ENCODE results near the gene TBCD.

Gene TBCD

GRCh38 chr17:82909322-82909904 lies 157.5 kb downstream of the TBCD start:
- no peak for DNase-seq

- DNase-seq = no peak
These were observed 158.2 kb downstream of the TBCD start for GRCh38 chr17:82910041-82910481.

- no peak for DNase-seq
These were observed 158.9 kb downstream of the TBCD start for GRCh38 chr17:82910770-82911169.

- no peak for DNase-seq
These were observed 160.0 kb downstream of the TBCD start for GRCh38 chr17:82911822-82912221.

- no peak for DNase-seq
These were observed 160.7 kb downstream of the TBCD start for GRCh38 chr17:82912484-82913089.

- no peak for DNase-seq
These were observed 161.6 kb downstream of the TBCD start for GRCh38 chr17:82913304-82914043.

GRCh38 chr17:82914375-82914774 lies 162.5 kb downstream of the TBCD start:
- DNase-seq = no peak

DNA sequence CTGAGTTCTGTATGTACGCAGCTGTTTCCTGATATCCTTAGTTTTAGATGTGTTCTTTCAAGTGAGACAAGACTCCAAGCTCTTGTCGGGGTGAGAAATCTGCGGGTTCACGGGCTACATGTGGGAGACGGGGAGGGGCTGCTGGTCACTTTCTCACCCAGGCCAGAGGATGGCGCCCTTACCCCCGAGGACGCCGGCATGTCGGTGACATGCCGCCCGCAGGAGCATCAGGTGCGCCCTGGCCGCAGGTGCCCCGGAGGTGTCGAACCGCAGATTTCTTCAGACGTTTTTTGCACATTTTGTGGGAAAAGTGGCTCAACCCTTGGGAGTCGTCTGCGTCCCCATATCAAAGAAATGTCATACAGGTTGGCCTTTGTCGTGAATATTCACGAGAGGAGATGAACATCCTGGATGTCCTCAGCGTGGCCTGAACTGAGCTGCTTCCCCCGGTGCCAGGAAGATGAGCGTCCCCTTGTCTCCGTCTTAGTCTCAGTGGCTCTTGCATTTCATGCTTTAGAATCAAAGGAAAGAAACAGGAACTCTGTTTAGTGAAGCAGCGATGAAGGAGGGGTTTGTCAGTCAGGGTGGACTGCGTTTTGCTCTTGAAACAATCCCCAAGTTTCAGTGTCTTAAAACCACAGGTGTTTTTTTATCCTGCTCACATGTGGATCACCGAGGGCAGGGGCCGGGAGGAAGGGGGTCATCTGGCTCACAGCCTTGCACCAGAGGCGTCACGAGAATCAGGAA lies 163.3 kb downstream of the TBCD start:
- no peak for DNase-seq

GRCh38 chr17:82915757-82916027 lies 163.8 kb downstream of the TBCD start:
- DNase-seq = no peak

DNA sequence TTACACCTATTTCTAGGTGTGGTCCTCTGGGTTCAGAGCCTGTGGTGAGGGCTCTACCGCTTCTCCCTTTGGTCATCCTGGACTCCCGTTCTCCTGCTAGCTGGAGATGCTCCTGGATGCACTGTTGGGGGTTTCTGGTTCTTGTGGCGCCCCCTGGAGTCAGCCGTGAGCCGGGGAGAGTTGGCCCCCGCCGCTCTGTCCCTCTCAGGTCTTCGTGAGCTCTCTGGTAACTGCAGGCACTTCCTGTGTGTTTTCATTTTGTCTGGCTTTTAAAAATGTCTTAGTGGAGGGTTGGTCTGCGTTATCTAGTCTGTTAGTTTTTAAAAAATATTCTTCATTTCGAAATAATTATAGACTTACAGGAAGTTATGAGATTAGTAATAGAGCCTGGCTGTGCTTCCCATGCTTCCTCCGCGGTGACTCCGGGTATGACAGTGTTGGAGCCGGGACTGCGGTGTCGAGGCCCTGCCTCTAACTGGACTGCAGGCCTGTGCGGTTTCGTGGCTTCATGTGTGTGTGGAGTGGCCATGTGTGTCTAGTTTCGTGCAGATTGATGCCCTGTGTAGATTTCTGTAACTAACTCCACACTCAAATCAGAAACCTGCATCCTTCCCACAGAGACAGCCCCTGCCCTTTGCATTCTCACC lies 166.0 kb downstream of the TBCD start:
- DNase-seq = no peak

DNA sequence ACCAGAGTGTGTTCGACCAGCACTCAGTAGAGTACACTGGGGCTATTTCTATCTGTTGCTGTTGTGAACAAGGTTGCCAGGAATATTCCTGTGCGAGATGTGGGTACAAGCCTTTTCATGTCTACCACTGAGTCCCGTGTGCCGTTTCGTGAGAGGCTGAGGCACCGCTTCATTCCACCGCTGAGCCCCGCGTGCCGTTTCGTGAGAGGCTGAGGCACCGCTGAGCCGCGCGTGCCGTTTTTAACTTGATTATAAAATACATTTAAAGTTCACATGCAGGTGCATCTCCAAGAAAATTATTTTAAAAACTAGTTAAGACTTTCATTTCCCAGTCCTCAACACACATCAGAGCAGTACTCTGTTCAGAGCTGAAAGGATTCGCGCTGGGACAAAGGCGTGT lies 166.6 kb downstream of the TBCD start:
- no peak for DNase-seq

GRCh38 chr17:82920150-82920549 lies 168.3 kb downstream of the TBCD start:
- DNase-seq = no peak

DNA sequence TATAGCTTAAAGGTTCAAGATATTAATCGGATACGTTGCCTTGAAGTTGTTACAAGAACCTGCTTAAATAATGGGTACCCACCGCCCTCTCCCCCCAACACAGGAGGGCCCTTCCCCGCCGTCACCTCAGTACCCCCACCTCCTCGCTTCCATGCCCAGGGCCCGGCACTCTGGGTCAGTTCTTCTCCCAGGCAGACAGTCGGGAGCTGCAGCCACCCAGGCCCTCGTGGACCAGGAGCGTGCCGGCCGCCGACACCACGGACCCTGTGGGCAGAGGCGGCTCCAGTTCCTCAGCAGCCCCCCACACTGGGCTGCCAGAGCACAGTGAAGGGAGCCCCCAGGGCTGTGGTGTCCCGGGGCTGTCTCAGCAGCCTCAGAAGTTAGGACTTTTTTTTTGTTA lies 168.8 kb downstream of the TBCD start:
- no peak for DNase-seq

DNA sequence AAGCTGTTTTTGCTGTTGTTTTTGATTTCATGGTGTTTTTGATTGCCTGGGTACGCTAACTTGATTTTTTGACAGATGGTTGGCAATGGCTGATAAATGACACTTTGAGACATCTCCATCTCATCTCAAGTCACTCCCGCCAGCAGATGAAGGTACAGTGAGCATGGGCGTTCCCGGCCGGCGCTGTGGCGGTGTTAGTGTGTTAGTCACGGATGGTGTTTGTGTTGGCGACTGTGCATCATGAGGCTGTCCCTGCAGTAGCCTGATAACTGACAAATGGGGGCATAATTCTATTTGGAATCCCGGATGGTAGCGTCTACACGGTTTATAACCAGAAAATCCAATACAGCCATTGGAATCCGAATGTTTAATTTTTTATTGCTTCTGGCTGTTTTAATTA lies 169.6 kb downstream of the TBCD start:
- no peak for DNase-seq

GRCh38 chr17:82922646-82923045 lies 170.8 kb downstream of the TBCD start:
- DNase-seq = no peak

DNA sequence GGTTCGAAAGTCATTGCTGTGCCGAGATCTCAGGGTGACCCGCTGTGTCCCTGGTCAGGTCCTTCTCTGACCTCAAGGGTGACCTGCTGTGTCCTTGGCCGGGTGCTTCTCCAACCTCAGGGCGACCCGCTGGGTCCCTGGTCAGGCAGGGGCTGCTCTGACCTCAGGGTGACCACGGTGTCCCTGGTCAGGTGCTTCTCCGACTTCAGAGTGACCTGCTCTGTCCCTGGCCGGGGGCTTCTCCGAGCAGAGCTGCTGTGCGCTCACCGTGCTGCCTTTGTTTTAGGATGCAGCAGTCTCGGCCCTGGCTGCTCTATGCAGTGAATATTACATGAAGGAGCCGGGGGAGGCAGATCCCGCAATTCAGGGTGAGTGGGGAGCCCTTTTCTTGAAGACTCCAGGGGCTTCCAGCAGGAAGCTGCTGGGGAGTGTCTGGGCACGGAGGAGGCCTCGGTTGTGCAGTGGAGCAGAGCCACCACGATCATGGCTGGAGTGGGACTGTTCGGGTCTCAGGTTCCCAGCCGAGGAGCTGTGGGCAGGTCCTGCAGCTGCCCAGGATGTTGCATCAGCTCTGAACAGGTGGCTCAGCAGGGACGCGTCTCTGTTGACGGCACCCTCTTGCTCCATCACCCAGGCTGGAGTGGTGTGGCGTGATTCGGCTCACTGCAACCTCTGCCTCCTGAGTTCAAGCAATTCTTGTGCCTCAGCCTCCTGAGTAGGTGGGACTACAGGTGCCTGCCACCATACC lies 171.7 kb downstream of the TBCD start:
- no peak for DNase-seq

GRCh38 chr17:82924214-82924613 lies 172.3 kb downstream of the TBCD start:
- no peak for DNase-seq

DNA sequence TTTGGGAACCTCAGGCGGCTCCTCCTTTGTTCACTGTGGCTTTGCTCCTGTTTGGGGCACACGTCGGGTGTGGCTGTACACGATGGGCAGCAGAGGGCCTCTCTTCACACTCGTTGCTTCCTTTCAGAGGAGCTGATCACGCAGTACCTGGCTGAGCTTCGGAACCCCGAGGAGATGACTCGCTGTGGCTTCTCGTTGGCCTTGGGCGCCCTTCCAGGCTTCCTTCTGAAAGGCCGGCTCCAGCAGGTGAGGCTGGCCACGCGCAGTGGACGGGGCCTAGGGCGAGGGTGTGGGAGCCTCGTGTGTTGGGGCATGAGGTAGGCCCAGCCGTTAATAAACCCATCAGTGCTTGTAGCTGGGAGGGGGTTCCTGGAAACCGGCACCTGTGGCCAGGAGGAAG lies 172.9 kb downstream of the TBCD start:
- no peak for DNase-seq

- no peak for DNase-seq
These were observed 173.5 kb downstream of the TBCD start for GRCh38 chr17:82925336-82925735.

DNA sequence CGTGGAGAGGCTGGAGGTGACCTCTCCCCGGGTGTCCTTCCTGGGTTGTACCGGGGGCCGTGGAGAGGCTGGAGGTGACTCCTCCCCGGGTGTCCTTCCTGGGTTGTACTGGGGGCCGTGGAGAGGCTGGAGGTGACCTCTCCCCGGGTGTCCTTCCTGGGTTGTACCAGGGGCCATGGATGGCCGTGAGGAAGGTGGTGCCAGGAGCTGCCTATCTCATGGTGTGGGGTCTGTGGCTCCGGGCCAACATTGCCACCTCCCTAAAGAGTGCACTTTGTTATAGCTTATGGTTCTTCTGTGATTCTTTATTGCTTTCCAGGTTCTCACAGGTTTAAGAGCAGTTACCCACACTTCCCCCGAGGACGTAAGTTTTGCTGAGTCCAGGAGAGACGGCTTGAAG lies 174.2 kb downstream of the TBCD start:
- DNase-seq = no peak

- DNase-seq = no peak
These were observed 174.9 kb downstream of the TBCD start for GRCh38 chr17:82926716-82927115.

DNA sequence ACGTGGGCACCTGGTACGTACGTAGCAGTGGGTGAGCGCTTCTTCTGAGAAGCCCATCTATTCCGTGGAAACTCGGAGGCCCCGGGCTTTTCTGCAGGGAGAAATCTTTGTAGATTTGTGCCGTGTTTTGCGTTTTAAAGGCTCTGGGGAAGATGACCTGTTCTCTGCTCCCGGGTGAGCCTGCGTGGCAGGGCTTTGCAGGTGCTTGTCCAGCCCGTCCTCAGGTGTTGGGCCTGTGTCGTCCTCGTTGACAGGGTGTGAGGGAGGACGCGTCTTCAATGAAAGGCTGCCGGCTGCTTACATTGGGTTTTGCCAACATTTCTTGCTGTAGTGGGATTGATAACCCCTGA lies 175.4 kb downstream of the TBCD start:
- DNase-seq = no peak
